GM19438 (cell line): ENCODE measurements around the gene PHLDA2.
"Not testable (repeated sequence)": the region's sequence is repeated elsewhere in the genome, so short reads cannot be mapped to it uniquely, and the experiment has no call there.

ENCODE experiments used
- ATAC-seq: cut with Tn5 transposase; IDR thresholded peaks from one replicate; pipeline ENCODE4 v1.9.1; 2021; ENCODE audit warnings: low read depth; ENCODE audit not compliant: unreplicated experiment

Gene PHLDA2

GRCh38 chr11:2945757-2946287 is 16.6 kb upstream of the PHLDA2 start:
- ATAC-seq, result no peak

- ATAC-seq, result no peak
Observed at GRCh38 chr11:2945031-2945756, 16.0 kb upstream of the PHLDA2 start.

- ATAC-seq, result no peak
Observed at GRCh38 chr11:2944530-2944929, 15.3 kb upstream of the PHLDA2 start.

- no peak for ATAC-seq
Observed at GRCh38 chr11:2943711-2944118, 14.5 kb upstream of the PHLDA2 start.

- no peak for ATAC-seq
Observed at GRCh38 chr11:2942872-2943710, 13.9 kb upstream of the PHLDA2 start.

- ATAC-seq, result no peak
Observed at GRCh38 chr11:2942447-2942846, 13.2 kb upstream of the PHLDA2 start.

GRCh38 chr11:2940921-2941821 is 12.0 kb upstream of the PHLDA2 start:
- ATAC-seq, result no peak

- no peak for ATAC-seq
Observed at GRCh38 chr11:2940147-2940920, 11.1 kb upstream of the PHLDA2 start.

- not testable (repeated sequence) for ATAC-seq
Observed at GRCh38 chr11:2938458-2939418, 9.5 kb upstream of the PHLDA2 start.

GRCh38 chr11:2937641-2938457 is 8.6 kb upstream of the PHLDA2 start:
- ATAC-seq, result not testable (repeated sequence)

GRCh38 chr11:2934611-2935239 is 5.5 kb upstream of the PHLDA2 start:
- no peak for ATAC-seq

GRCh38 chr11:2934021-2934550 is 4.9 kb upstream of the PHLDA2 start:
- ATAC-seq, result no peak

- no peak for ATAC-seq
Observed at GRCh38 chr11:2933375-2934020, 4.3 kb upstream of the PHLDA2 start.

GRCh38 chr11:2932850-2933251 is 3.6 kb upstream of the PHLDA2 start:
- ATAC-seq, result no peak

- ATAC-seq, result no peak
Observed at GRCh38 chr11:2931771-2932738, 2.8 kb upstream of the PHLDA2 start.

GRCh38 chr11:2931420-2931746 is 2.2 kb upstream of the PHLDA2 start:
- ATAC-seq, result no peak
